ENCODE measurements around the gene SRSF5. TPM values are rescaled to one million over a fixed set of nuclear protein-coding genes. Genes with fewer than 3 reads are reported as not detected.

Gene SRSF5
- total RNA-seq, 1 donor from 2014 or later: 386 TPM

DNA sequence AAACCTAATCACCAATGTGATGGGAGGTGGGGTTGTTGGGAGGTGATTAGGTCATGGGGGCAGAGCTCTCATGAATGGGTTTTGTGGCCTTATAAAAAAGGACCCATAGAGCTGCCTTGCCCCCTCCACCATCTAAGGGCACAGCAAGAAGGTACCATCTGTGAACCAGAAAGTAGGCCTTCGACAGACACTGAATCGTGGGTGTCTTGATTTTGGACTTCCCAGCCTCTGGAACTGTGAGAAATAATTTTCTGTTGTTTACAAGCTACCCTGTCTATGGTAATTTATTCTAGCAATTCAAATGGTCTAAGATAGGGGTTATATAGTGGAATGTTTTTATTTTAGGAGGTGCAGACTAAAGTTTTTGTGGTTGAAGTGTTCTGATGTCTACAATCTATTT is 38.0 kb downstream of the SRSF5 start:
- no peaks in the 10 kb centered on the region for H3K27me3 ChIP-seq
- H3K9me3 ChIP-seq: no peaks in the 10 kb centered on the region
- no peaks in the 10 kb centered on the region for H3K36me3 ChIP-seq
- H3K4me1 ChIP-seq: no peaks in the 10 kb centered on the region
- intact Hi-C loops (cut with DNase I): no loop called here
- no peak for DNase-seq (ENCODE audit: extremely low spot score in 2 of 2)
- no peak overlapping the region for H3K4me3 ChIP-seq
- TF ChIP-seq, protein P1, sequence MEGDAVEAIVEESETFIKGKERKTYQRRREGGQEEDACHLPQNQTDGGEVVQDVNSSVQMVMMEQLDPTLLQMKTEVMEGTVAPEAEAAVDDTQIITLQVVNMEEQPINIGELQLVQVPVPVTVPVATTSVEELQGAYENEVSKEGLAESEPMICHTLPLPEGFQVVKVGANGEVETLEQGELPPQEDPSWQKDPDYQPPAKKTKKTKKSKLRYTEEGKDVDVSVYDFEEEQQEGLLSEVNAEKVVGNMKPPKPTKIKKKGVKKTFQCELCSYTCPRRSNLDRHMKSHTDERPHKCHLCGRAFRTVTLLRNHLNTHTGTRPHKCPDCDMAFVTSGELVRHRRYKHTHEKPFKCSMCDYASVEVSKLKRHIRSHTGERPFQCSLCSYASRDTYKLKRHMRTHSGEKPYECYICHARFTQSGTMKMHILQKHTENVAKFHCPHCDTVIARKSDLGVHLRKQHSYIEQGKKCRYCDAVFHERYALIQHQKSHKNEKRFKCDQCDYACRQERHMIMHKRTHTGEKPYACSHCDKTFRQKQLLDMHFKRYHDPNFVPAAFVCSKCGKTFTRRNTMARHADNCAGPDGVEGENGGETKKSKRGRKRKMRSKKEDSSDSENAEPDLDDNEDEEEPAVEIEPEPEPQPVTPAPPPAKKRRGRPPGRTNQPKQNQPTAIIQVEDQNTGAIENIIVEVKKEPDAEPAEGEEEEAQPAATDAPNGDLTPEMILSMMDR (IDR thresholded peaks at IDR 0.05): no peak
- no peak for TF ChIP-seq POLR2A (IDR thresholded peaks at IDR 0.05)
- no peak overlapping the region for H3K27ac ChIP-seq

DNA sequence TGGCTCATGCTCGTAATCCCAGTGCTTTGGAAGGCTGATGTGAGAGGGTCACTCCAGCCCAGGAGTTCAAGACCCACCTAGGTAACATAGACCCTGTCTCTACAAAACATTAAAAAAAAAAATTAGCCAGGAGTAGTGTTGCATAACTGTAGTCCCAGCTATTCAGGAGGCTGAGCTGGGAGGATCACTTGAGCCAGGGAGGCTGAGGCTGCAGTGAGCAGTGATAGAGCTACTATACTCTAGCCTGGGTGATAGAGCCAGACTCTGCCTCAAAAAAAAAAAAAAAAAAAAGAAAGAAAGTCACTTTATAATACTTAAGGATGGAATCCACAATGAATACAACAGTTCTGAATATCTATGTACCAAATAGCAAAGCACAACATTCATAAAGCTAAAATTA is 40.2 kb downstream of the SRSF5 start:
- H3K27ac ChIP-seq: no peak overlapping the region
- intact Hi-C loops (cut with DNase I): no loop called here
- TF ChIP-seq POLR2A (IDR thresholded peaks at IDR 0.05): no peak
- no peak for TF ChIP-seq POLR2AphosphoS5 (IDR thresholded peaks at IDR 0.05; ENCODE audit: insufficient read depth in 1 of 2, low read depth in 1 of 2)
- TF ChIP-seq, protein P1 (IDR thresholded peaks at IDR 0.05): no peak
- DNase-seq (ENCODE audit: extremely low spot score in 2 of 2): no peak
- no peaks in the 10 kb centered on the region for H3K9me3 ChIP-seq
- no peaks in the 10 kb centered on the region for H3K4me1 ChIP-seq
- no peaks in the 10 kb centered on the region for H3K27me3 ChIP-seq
- H3K4me3 ChIP-seq: no peak overlapping the region
- no peaks in the 10 kb centered on the region for H3K36me3 ChIP-seq

DNA sequence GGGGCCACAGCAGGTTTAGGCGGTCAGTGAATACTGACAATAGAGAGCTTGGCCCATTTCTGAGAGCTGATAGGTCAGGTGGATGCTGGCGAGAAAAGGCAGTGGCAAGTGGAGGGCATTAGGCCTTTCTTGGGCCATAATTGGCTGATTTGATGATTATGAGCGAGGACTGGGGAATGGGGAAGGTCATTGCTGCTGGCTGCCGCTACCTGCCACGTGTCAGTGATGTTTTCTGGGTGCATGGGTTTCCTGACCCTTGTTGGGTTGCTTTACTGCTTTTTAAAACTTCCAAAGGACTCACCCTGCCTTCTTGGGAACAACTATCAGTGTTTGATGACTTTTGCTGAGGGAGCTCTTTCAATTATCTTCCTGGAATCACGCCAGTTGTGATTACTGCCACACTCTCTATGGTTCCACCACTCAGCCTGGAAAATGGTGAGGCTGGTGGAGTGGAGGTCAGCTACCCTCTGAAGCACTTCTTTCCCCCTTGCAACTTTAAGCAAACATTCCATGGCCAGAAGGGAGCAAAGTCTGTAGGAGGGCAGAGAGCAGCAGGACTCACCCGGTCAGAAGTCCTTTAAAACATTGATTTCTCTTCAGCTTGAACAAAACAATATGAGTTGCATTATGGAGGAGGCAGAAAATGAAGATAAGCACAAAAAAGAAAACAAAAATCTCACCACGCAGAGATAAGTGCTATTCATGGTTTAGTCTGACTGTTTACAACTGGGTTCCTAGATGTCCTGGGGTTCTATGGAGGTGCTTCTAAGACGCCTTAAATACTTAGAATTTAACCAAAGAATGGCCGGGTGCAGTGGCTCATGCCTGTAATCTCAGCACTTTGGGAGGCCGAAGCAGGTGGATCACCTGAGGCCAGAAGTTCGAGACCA is 42.2 kb downstream of the SRSF5 start:
- no peaks in the 10 kb centered on the region for H3K9me3 ChIP-seq
- no peaks in the 10 kb centered on the region for H3K4me1 ChIP-seq
- no peak for DNase-seq (ENCODE audit: extremely low spot score in 2 of 2)
- no peaks in the 10 kb centered on the region for H3K36me3 ChIP-seq
- no peak overlapping the region for H3K4me3 ChIP-seq
- intact Hi-C loops (cut with DNase I): no loop called here
- TF ChIP-seq POLR2A (IDR thresholded peaks at IDR 0.05) (no peak), POLR2AphosphoS5 (IDR thresholded peaks at IDR 0.05; ENCODE audit: insufficient read depth in 1 of 2, low read depth in 1 of 2) (no peak)
- TF ChIP-seq, protein P1 (IDR thresholded peaks at IDR 0.05): no peak
- H3K27me3 ChIP-seq: no peaks in the 10 kb centered on the region
- no peak overlapping the region for H3K27ac ChIP-seq

DNA sequence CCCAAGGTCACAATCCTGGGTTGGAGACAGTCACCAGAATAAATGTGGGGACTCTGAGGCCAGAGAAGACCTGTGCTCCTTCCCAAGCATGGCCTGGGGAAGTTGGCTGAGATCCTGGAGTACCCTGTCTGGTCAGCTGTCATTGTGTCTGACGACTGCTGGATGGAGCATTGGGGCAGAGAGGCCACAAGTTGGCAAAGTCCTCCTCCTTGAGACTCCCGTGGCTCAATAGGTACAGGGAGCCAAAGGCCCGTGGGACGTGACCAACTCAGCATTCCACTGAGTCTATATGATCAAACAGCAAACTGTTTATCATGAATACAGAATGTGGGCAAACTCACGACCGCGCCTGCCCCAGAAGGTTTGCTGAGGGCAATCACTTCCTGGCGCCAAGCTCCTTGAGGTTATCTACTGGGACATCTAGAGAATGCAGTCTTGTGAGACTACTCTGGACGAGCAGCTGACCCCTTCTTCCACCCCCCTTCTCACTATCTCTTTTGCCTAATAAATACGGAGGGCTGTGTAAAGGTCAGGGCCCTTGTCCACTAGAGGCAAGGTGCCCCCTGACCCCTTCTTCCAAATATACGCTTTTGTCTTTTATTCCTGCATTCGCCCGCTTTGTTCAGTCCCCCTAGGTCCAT is 44.4 kb downstream of the SRSF5 start:
- intact Hi-C loops (cut with DNase I): no loop called here
- no peaks in the 10 kb centered on the region for H3K27me3 ChIP-seq
- H3K36me3 ChIP-seq: no peaks in the 10 kb centered on the region
- no peak overlapping the region for H3K27ac ChIP-seq
- H3K4me3 ChIP-seq: no peak overlapping the region
- no peak for DNase-seq (ENCODE audit: extremely low spot score in 2 of 2)
- H3K9me3 ChIP-seq: no peaks in the 10 kb centered on the region
- H3K4me1 ChIP-seq: no peaks in the 10 kb centered on the region
- TF ChIP-seq POLR2A (IDR thresholded peaks at IDR 0.05) (no peak), POLR2AphosphoS5 (IDR thresholded peaks at IDR 0.05; ENCODE audit: insufficient read depth in 1 of 2, low read depth in 1 of 2) (no peak)
- TF ChIP-seq, protein P1 (IDR thresholded peaks at IDR 0.05): no peak

DNA sequence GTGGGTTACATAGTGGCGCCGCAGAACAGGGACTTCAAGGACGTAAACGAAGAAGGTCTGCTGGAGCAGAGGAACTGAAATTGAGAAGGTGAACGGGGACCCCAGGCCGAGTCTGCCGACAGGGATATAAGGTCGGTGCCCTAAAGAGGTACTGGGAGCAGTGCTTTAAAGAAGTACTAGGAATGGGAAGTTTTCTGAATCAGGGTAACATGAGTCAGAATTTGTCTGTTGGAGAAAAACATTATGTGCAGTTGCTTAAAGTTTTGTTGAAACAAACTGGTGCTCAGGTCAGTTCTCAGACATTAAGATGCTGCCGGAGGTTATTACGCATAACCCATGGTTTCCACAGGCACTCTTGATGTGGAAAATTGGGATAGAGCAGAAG is 44.9 kb downstream of the SRSF5 start:
- intact Hi-C loops (cut with DNase I): no loop called here
- Histone ChIP-seq H3K4me1 (no peaks in the 10 kb centered on the region), H3K27ac (no peak overlapping the region), H3K9me3 (no peaks in the 10 kb centered on the region), H3K4me3 (no peak overlapping the region), H3K27me3 (no peaks in the 10 kb centered on the region), H3K36me3 (no peaks in the 10 kb centered on the region)
- TF ChIP-seq POLR2A (IDR thresholded peaks at IDR 0.05) (no peak), POLR2AphosphoS5 (IDR thresholded peaks at IDR 0.05; ENCODE audit: insufficient read depth in 1 of 2, low read depth in 1 of 2) (no peak)
- TF ChIP-seq, protein P1 (IDR thresholded peaks at IDR 0.05): no peak
- DNase-seq (ENCODE audit: extremely low spot score in 2 of 2): no peak

Measured in vagina (tissue), 2 donors.